ENCODE results near the gene ARID1B. TPM values are rescaled to one million over a fixed set of nuclear protein-coding genes. Genes with fewer than 3 reads are reported as not detected.
A peak's percentile ranks its signal among the peaks of the same experiment; 100 is the strongest.

The ARID1B gene
- total and polyA plus RNA-seq, 9 of the 15 experiments (the other 6 are each of a cell fraction or from before 2014, with no cell fraction given), result 12.5 to 50.5 (median 25.8) TPM

DNA sequence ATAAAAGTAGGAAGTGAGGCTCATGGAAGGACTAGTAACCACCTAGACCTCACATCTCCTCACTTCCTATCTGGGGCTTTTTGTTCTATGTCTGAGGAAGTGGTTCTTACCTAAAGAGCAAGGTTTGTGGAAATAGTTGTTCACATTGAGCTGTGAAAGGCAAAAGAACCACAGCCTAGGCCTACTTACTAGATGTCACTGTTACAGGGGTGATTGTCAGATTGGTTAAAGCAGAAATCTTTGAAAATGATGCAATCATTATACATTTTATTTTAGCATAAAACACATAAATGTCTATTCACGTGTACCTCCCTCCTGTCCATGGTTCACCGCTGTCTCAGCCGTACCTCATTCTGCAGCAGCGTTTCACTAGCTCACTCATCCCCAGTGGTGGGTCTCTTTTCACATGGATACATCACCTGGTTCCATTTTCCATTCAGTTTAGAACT is 277.4 kb downstream of the ARID1B start:
- H3K36me3 ChIP-seq (ENCODE audit: control insufficient read depth, insufficient read depth, low read length), result no peaks in the 10 kb centered on the region; the same call in 2 of the 3 replicates
- H3K9me3 ChIP-seq (replicated peaks; ENCODE audit: control insufficient read depth, insufficient read depth, low read depth, low read length), result no peaks in the 10 kb centered on the region
- 0 out of 3 replicates have a peak, but pooled peaks cover 3% of the 10 kb centered on the region for H3K79me2 ChIP-seq (ENCODE audit: control insufficient read depth, insufficient read depth, low read length)
- no peak overlapping the region for H2AFZ ChIP-seq (ENCODE audit: low read depth, low read length)
- no peak overlapping the region for H3K27ac ChIP-seq (ENCODE audit: extremely low read depth, low read depth, low read length)
- H3K4me1 ChIP-seq (replicated peaks in 1 of 2; ENCODE audit: control insufficient read depth in 2 of 2, insufficient read depth in 2 of 2, low read length in 2 of 2), result no peaks in the 10 kb centered on the region; a peak in 2 of 5 replicates
- H4K20me1 ChIP-seq (replicated peaks; ENCODE audit: control insufficient read depth, insufficient read depth, low read length), result no peaks in the 10 kb centered on the region
- DNase-seq (ENCODE audit: extremely low read depth in 1 of 4, low spot score in 3 of 4) (no peak), FAIRE-seq (peak; percentile 29), ATAC-seq (no peak)
- POLR2A ChIA-PET, result interaction anchor here (0.9 to 1.9 kb wide), 4 partner anchors 9 to 78 kb away, joined by 3 to 9 read pairs (median 4); no protein-coding TSS in a partner anchor
- no peak for TF ChIP-seq ZNF24 (IDR thresholded peaks at IDR 0.05)
- peak; percentile 68 for TF ChIP-seq CEBPB (tag; IDR thresholded peaks at IDR 0.05)
- TF ChIP-seq ELF2 (CRISPR knock-in tag; IDR thresholded peaks at IDR 0.05), result no peak
- TF ChIP-seq, protein P1, sequence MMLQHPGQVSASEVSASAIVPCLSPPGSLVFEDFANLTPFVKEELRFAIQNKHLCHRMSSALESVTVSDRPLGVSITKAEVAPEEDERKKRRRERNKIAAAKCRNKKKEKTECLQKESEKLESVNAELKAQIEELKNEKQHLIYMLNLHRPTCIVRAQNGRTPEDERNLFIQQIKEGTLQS (IDR thresholded peaks at IDR 0.05), result peak; percentile 71
- TF ChIP-seq, protein P1 (CRISPR knock-in tag; conservative IDR thresholded peaks at IDR 0.05), result no peak
- TF ChIP-seq, protein P2, sequence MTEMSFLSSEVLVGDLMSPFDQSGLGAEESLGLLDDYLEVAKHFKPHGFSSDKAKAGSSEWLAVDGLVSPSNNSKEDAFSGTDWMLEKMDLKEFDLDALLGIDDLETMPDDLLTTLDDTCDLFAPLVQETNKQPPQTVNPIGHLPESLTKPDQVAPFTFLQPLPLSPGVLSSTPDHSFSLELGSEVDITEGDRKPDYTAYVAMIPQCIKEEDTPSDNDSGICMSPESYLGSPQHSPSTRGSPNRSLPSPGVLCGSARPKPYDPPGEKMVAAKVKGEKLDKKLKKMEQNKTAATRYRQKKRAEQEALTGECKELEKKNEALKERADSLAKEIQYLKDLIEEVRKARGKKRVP (CRISPR knock-in tag; IDR thresholded peaks at IDR 0.05), result peak; percentile 37; the same call in 1 of the 2 replicates
- TF ChIP-seq ZSCAN32 (CRISPR knock-in tag; IDR thresholded peaks at IDR 0.05), result 0 out of 2 replicates have a peak, but pooled peaks have one; percentile 17
- TF ChIP-seq CEBPG (CRISPR knock-in tag; IDR thresholded peaks at IDR 0.05), result peak; percentile 36; the same call in 1 of the 2 replicates
- TF ChIP-seq CEBPG (tag; conservative IDR thresholded peaks at IDR 0.05 in 1 of 2, IDR thresholded peaks at IDR 0.05 in 1 of 2), result peak; percentile 55 to 65; a peak in 3 of 4 replicates
- intact Hi-C loops (cut with micrococcal nuclease) (no loop called here), in situ Hi-C loops (cut with MboI) (no loop called here)
- H3K9ac ChIP-seq (ENCODE audit: insufficient read depth in 1 of 2, low read depth in 2 of 2, low read length in 2 of 2), result no peak overlapping the region
- CTCF ChIA-PET (ENCODE audit: low intra/inter-chr PET ratio), result no interaction called here
- H3K4me2 ChIP-seq (ENCODE audit: insufficient read depth, low read length), result no peak overlapping the region
- no peaks in the 10 kb centered on the region for H3K27me3 ChIP-seq (ENCODE audit: control insufficient read depth in 2 of 2, insufficient read depth in 2 of 2, low read length in 2 of 2)
- no peak overlapping the region for H3K4me3 ChIP-seq
- WGBS (ENCODE audit: insufficient coverage, low coverage, missing lambda C conversion rate), result 69% methylated on average over 4 of the region's 4 CpGs
- no TSS peak for BruUV-seq (replicated peaks)
- H3K9me1 ChIP-seq (ENCODE audit: control insufficient read depth, insufficient read depth, low read length), result no peaks in the 10 kb centered on the region
